HCT116 (cell line): ENCODE results near the gene RPS25. TPM values are rescaled to one million over a fixed set of nuclear protein-coding genes. Genes with fewer than 3 reads are reported as not detected.

Experiments
- ATAC-seq: fragments of 200-7000 bp; cut with Tn5 transposase; 2 replicates; pipeline ENCODE4 v1.9.1; 2020; ENCODE audit warnings: mild to moderate bottlenecking, moderate library complexity
- BruUV-seq: library from RNA; stranded (reverse); fragments of 400-500 nt; replicated peaks from 2 replicates; lab custom pipeline; 2021; lab: Mats Ljungman, UMichigan
- CTCF ChIA-PET: fragments of 300-600 bp; sonication (Branson Sonifier 250); formaldehyde crosslinking; loops from one replicate; lab custom pipeline; 2021; ENCODE audit warnings: antibody characterized with exemption; lab: Charles Lee
- POLR2A ChIA-PET: fragments of 300-600, 350-600 bp; sonication (Branson Sonifier 250); formaldehyde crosslinking; loops from one replicate; lab custom pipeline; 2021; ENCODE audit warnings: antibody characterized with exemption; lab: Charles Lee
- RAD21 ChIA-PET, 2 experiments: fragments of 300-600 bp; sonication (Branson Sonifier 250); formaldehyde crosslinking; loops; one replicate each; lab custom pipeline; 2023; ENCODE audit warnings: low total read pairs in 2 of 2; ENCODE audit not compliant: uncharacterized antibody in 2 of 2, unreplicated experiment in 2 of 2, low non-redundant PET in 1 of 2; lab: Charles Lee
- DNase-seq: peaks from one replicate; pipeline ENCODE4 v3.0.0-alpha.2; 2010; ENCODE audit warnings: low read depth, low spot score
- H2AFZ ChIP-seq: fragments of 200-600 bp; shearing (Covaris generic), sonication (generic); 2 replicates; pipeline ENCODE4 v1.6.1; 2017; ENCODE audit warnings: low read depth, mixed run types, mixed read lengths, antibody characterized with exemption, low read length; ENCODE audit not compliant: poor library complexity, severe bottlenecking
- H3K27ac ChIP-seq: 2 replicates; pipeline ENCODE4 v1.5.1; 2012; ENCODE audit warnings: low read depth, low read length
- H3K27me3 ChIP-seq: fragments of 200-600 bp; sonication (generic); 2 replicates; pipeline ENCODE4 v1.6.1; 2016; ENCODE audit warnings: mixed run types, low read length, mixed read lengths; ENCODE audit not compliant: insufficient read depth
- H3K36me3 ChIP-seq, 2 experiments: fragments of 200-500 bp in 1 of 2; fragments of 200-600 bp in 1 of 2; sonication (Bioruptor generic) in 1 of 2; sonication (generic) in 1 of 2; 2 replicates each; pipeline versions ENCODE4 v1.5.1 to v1.6.1; 2014 to 2016; ENCODE audit warnings: low read length in 2 of 2, inconsistent platforms in 1 of 2, mixed read lengths in 1 of 2, mixed run types in 1 of 2; ENCODE audit not compliant: insufficient read depth in 2 of 2, control insufficient read depth in 1 of 2
- H3K4me1 ChIP-seq, 2 experiments: fragments of 200-600 bp in 1 of 2; sonication (generic) in 1 of 2; 2 replicates each; pipeline versions ENCODE4 v1.5.1 to v1.6.1; 2012 to 2017; ENCODE audit warnings: low read length in 2 of 2, inconsistent platforms in 1 of 2, mild to moderate bottlenecking in 1 of 2, mixed read lengths in 1 of 2, mixed run types in 1 of 2, moderate library complexity in 1 of 2; ENCODE audit not compliant: insufficient read depth in 2 of 2, control insufficient read depth in 1 of 2
- H3K4me2 ChIP-seq: fragments of 200-600 bp; sonication (generic); 2 replicates; pipeline ENCODE4 v1.6.1; 2017; ENCODE audit warnings: mixed run types, low read length, mixed read lengths
- H3K4me3 ChIP-seq, 2 experiments: fragments of 200-600 bp in 1 of 2; sonication (generic) in 1 of 2; replicated peaks in 1 of 2; 2 replicates each; pipeline ENCODE4 v1.5.1; 2011 to 2016; ENCODE audit warnings: low read length in 2 of 2, control low read depth in 1 of 2, low read depth in 1 of 2, mild to moderate bottlenecking in 1 of 2, mixed read lengths in 1 of 2, mixed run types in 1 of 2
- H3K79me2 ChIP-seq: fragments of 200-600 bp; sonication (generic); 2 replicates; pipeline ENCODE4 v1.6.1; 2017; ENCODE audit warnings: mild to moderate bottlenecking, mixed run types, low read length, moderate library complexity, mixed read lengths; ENCODE audit not compliant: insufficient read depth
- H3K9ac ChIP-seq: fragments of 200-600 bp; sonication (generic); 2 replicates; pipeline ENCODE4 v1.6.1; 2016; ENCODE audit warnings: low read length, mixed read lengths
- H3K9me2 ChIP-seq: fragments of 200-600 bp; sonication (generic), shearing (Covaris generic); 2 replicates; pipeline ENCODE4 v1.6.1; 2017; ENCODE audit warnings: mixed run types, mild to moderate bottlenecking, moderate library complexity; ENCODE audit not compliant: insufficient read depth
- H3K9me3 ChIP-seq, 2 experiments: fragments of 200-500 bp in 1 of 2; fragments of 200-600 bp in 1 of 2; sonication (Bioruptor generic) in 1 of 2; sonication (generic) in 1 of 2; 2 replicates each; pipeline ENCODE4 v1.6.1; 2014 to 2017; ENCODE audit warnings: low read length in 2 of 2, mixed read lengths in 2 of 2, inconsistent platforms in 1 of 2, low read depth in 1 of 2, mild to moderate bottlenecking in 1 of 2, mixed run types in 1 of 2, moderate library complexity in 1 of 2; ENCODE audit not compliant: control insufficient read depth in 1 of 2, insufficient read depth in 1 of 2
- H4K20me1 ChIP-seq: fragments of 200-600 bp; sonication (generic), shearing (Covaris generic); 2 replicates; pipeline ENCODE4 v1.6.1; 2017; ENCODE audit warnings: mixed run types, mild to moderate bottlenecking, moderate library complexity; ENCODE audit not compliant: insufficient read depth
- ELF1 ChIP-seq: IDR thresholded peaks from 2 replicates; pipeline ENCODE4 v1.6.1; 2012; ENCODE audit warnings: low read depth, borderline replicate concordance
- JUND ChIP-seq: IDR thresholded peaks from 2 replicates; pipeline ENCODE4 v1.6.1; 2012
- POLR2AphosphoS5 ChIP-seq: IDR thresholded peaks from 2 replicates; pipeline ENCODE4 v1.6.1; 2011; ENCODE audit warnings: mild to moderate bottlenecking, low read depth, low read length, moderate library complexity
- RAD21 ChIP-seq: IDR thresholded peaks from 2 replicates; pipeline ENCODE4 v1.6.1; 2012; ENCODE audit warnings: low read depth, mild to moderate bottlenecking
- SIN3A ChIP-seq: IDR thresholded peaks from 2 replicates; pipeline ENCODE4 v1.6.1; 2012; ENCODE audit warnings: low read depth
- SP1 ChIP-seq: IDR thresholded peaks from 2 replicates; pipeline ENCODE4 v1.6.1; 2012; ENCODE audit warnings: low read depth
- SRF ChIP-seq: IDR thresholded peaks from 2 replicates; pipeline ENCODE4 v1.6.1; 2012; ENCODE audit warnings: low read depth
- TCF7L2 ChIP-seq: IDR thresholded peaks from 2 replicates; pipeline ENCODE4 v1.7.0; 2011; ENCODE audit warnings: borderline replicate concordance, inconsistent platforms; ENCODE audit not compliant: insufficient read depth, insufficient read length; ENCODE audit errors: extremely low read depth
- ZFX ChIP-seq: fragments of 450-650 bp; IDR thresholded peaks from 2 replicates; pipeline ENCODE4 v1.6.1; 2017
- ZNF274 ChIP-seq: fragments of 200-500 bp; sonication (Bioruptor generic); IDR thresholded peaks from 2 replicates; pipeline ENCODE4 v1.6.1; 2014; ENCODE audit warnings: mild to moderate bottlenecking, low read depth, low read length, inconsistent platforms
- intact Hi-C: fragments of 100-400 bp; cut with micrococcal nuclease; formaldehyde crosslinking; loops from 2 replicates; pipeline ENCODE4 v1.10.0; 2022
- total RNA-seq: library from RNA; stranded (reverse); gene quantifications from one replicate; pipeline ENCODE4 v1.2.1, GENCODE V29; 2021; ENCODE audit not compliant: unreplicated experiment
- TF ChIP-seq, protein P1 (sequence below): IDR thresholded peaks from 2 replicates; pipeline ENCODE4 v1.6.1; 2012

RPS25 gene
- total RNA-seq, 1 experiment from 2014 or later: 1,404 TPM

DNA sequence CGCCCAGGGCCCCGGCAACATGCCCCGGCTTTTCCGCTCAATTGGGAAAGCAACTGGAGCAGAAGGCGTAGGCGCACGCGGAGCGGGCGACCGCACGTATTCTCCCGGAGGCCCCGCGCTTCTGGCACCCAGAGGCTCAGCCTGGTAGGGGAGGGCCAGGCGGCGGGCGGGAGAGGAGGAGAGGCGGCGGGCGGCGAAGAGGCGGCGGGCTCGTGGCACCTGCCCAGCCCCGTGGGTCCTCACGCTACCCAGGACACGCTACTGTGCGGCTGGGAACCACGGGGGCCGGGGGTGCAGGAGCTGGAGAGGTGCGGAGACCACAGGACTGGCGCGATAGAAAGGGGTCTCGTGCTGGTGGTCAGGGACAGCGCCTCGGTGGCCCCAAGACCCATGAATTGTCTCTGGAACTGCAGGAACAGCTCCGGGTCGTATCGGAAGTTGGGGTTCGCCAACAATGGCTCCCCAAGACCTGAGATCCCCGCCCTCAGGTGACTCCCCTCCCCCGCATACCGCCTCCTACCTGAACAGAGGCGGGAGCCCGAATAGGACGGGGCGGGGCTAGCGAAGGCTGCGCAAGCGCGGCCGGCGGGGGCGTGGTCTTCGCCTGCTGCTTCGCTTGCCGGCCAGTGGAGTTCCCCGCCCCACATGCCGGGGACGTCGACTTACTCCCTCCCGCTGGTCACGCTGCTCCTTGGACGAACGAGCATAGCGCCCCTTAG lies 12.3 kb upstream of the RPS25 start, which contains the start of gene SLC37A4 (continued):
- TF ChIP-seq ZFX (peak; percentile 33; the same call in 1 of the 2 replicates), ZNF274 (no peak), TCF7L2 (no peak), SRF (no peak)
- TF ChIP-seq, protein P1, sequence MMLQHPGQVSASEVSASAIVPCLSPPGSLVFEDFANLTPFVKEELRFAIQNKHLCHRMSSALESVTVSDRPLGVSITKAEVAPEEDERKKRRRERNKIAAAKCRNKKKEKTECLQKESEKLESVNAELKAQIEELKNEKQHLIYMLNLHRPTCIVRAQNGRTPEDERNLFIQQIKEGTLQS: no peak

DNA sequence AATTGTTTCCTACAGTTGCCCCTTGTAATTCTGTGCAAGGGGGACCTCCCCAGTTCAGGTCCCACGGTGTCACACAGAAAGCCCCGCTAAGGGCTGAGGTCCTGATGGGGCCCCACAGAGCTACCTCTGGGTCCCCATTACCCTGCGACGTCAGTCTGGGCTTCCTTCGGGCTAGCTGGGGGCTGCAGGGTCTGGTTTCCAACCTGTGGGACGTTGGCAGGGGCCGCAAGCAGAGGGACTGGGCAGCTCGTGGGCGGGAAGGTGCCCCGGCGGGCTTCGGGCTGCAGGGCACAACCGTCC lies 11.8 kb upstream of the RPS25 start:
- Histone ChIP-seq H2AFZ (no peak overlapping the region), H3K4me2 (peak overlapping the region; percentile 99), H3K79me2 (peaks cover 26% of the 10 kb centered on the region), H3K27ac (peak overlapping the region; percentile 89), H3K27me3 (no peaks in the 10 kb centered on the region), H3K9me3 (no peaks in the 10 kb centered on the region), H3K9me2 (no peaks in the 10 kb centered on the region), H3K4me1 (peaks cover 5 to 38% of the 10 kb centered on the region in 2 experiments; a peak in 3 of 4 replicates), H4K20me1 (no peaks in the 10 kb centered on the region), H3K4me3 (peak overlapping the region; percentile 86 to 91), H3K36me3 (peaks cover 9 to 16% of the 10 kb centered on the region in 2 experiments; a peak in 1 of 4 replicates), H3K9ac (peak overlapping the region; percentile 97)
- TF ChIP-seq SRF: no peak
- TF ChIP-seq SP1: no peak
- TF ChIP-seq TCF7L2: no peak
- TF ChIP-seq ELF1: no peak
- no peak for TF ChIP-seq JUND
- no peak for TF ChIP-seq POLR2AphosphoS5
- no peak for TF ChIP-seq SIN3A
- TF ChIP-seq RAD21: no peak
- TF ChIP-seq ZNF274: no peak
- intact Hi-C loops: no loop called here
- DNase-seq: no peak
- ChIA-PET CTCF (no interaction called here), POLR2A (no interaction called here), RAD21 (no interaction called here)
- no peak for ATAC-seq
- BruUV-seq: no TSS peak
